H9 (cell line): ENCODE data around the gene ZMIZ1. TPM values are rescaled to one million over a fixed set of nuclear protein-coding genes. Genes with fewer than 3 reads are reported as not detected.

Source experiments
- DNase-seq: peaks from one replicate; pipeline ENCODE4 v3.0.0-alpha.2; 2017
- H2AFZ ChIP-seq: one replicate; pipeline ENCODE4 v1.6.1; 2013; ENCODE audit warnings: mild to moderate bottlenecking, low read length, control low read depth, moderate library complexity
- H2AK5ac ChIP-seq: 2 replicates; pipeline ENCODE4 v1.6.1; 2013; ENCODE audit warnings: low read length, control low read depth, mixed read lengths; ENCODE audit not compliant: insufficient read length
- H2BK120ac ChIP-seq: one replicate; pipeline ENCODE4 v1.6.1; 2013; ENCODE audit warnings: low read depth, mild to moderate bottlenecking, low read length, control low read depth, inconsistent platforms; ENCODE audit not compliant: poor library complexity, severe bottlenecking
- H2BK12ac ChIP-seq: 2 replicates; pipeline ENCODE4 v1.6.1; 2013; ENCODE audit warnings: low read length, control low read depth, mixed read lengths, low read depth; ENCODE audit not compliant: insufficient read length
- H2BK15ac ChIP-seq: 2 replicates; pipeline ENCODE4 v1.6.1; 2013; ENCODE audit warnings: low read depth, low read length, control low read depth
- H2BK20ac ChIP-seq: one replicate; pipeline ENCODE4 v1.6.1; 2013; ENCODE audit warnings: low read depth, mild to moderate bottlenecking, low read length, control low read depth, inconsistent platforms; ENCODE audit not compliant: poor library complexity, severe bottlenecking
- H2BK5ac ChIP-seq: 2 replicates; pipeline ENCODE4 v1.6.1; 2013; ENCODE audit warnings: low read length, control low read depth, mixed read lengths; ENCODE audit not compliant: insufficient read length
- H3K14ac ChIP-seq: 2 replicates; pipeline ENCODE4 v1.6.1; 2013; ENCODE audit warnings: low read length, control low read depth; ENCODE audit not compliant: insufficient read depth
- H3K18ac ChIP-seq: 2 replicates; pipeline ENCODE4 v1.6.1; 2013; ENCODE audit warnings: low read depth, mild to moderate bottlenecking, mixed read lengths, low read length, control low read depth; ENCODE audit not compliant: insufficient read length
- H3K23ac ChIP-seq: 2 replicates; pipeline ENCODE4 v1.6.1; 2013; ENCODE audit warnings: low read length, control low read depth, mixed read lengths, low read depth; ENCODE audit not compliant: insufficient read length
- H3K23me2 ChIP-seq: 2 replicates; pipeline ENCODE4 v1.6.1; 2013; ENCODE audit warnings: low read depth, mild to moderate bottlenecking, mixed read lengths, low read length, control low read depth; ENCODE audit not compliant: insufficient read length, poor library complexity, severe bottlenecking
- H3K27ac ChIP-seq: 2 replicates; pipeline ENCODE4 v1.5.1; 2013; ENCODE audit warnings: low read length, control low read depth, mixed read lengths, low read depth; ENCODE audit not compliant: insufficient read length
- H3K27me3 ChIP-seq: 2 replicates; pipeline ENCODE4 v1.6.1; 2013; ENCODE audit warnings: low read length, control low read depth, inconsistent platforms; ENCODE audit not compliant: insufficient read depth
- H3K4ac ChIP-seq: 2 replicates; pipeline ENCODE4 v1.6.1; 2013; ENCODE audit warnings: low read depth, mild to moderate bottlenecking, control low read depth, inconsistent platforms, low read length, moderate library complexity
- H3K4me1 ChIP-seq: 2 replicates; pipeline ENCODE4 v1.6.1; 2013; ENCODE audit warnings: low read length, control low read depth, inconsistent platforms; ENCODE audit not compliant: insufficient read depth
- H3K4me2 ChIP-seq: 2 replicates; pipeline ENCODE4 v1.6.1; 2013; ENCODE audit warnings: low read length, control low read depth, mixed read lengths; ENCODE audit not compliant: insufficient read length, insufficient read depth
- H3K56ac ChIP-seq: 2 replicates; pipeline ENCODE4 v1.6.1; 2013; ENCODE audit warnings: low read depth, mild to moderate bottlenecking, mixed read lengths, low read length, control low read depth; ENCODE audit not compliant: insufficient read length
- H3K79me1 ChIP-seq: 2 replicates; pipeline ENCODE4 v1.6.1; 2013; ENCODE audit warnings: low read depth, mild to moderate bottlenecking, moderate library complexity, low read length, control low read depth, inconsistent platforms; ENCODE audit not compliant: insufficient read depth, poor library complexity, severe bottlenecking
- H3K79me2 ChIP-seq: 2 replicates; pipeline ENCODE4 v1.6.1; 2013; ENCODE audit warnings: low read length, control low read depth, inconsistent platforms; ENCODE audit not compliant: insufficient read depth
- H3K9ac ChIP-seq: 2 replicates; pipeline ENCODE4 v1.6.1; 2013; ENCODE audit warnings: low read length, control low read depth, mixed read lengths; ENCODE audit not compliant: insufficient read length; ENCODE audit errors: extremely low read depth
- H3K9me3 ChIP-seq: one replicate; pipeline ENCODE4 v1.6.1; 2013; ENCODE audit warnings: low read depth, low read length, inconsistent platforms; ENCODE audit not compliant: control insufficient read depth
- H3T11ph ChIP-seq: one replicate; pipeline ENCODE4 v1.6.1; 2013; ENCODE audit warnings: mild to moderate bottlenecking, low read length, control low read depth, inconsistent platforms
- H4K20me1 ChIP-seq: one replicate; pipeline ENCODE4 v1.6.1; 2013; ENCODE audit not compliant: control insufficient read depth, insufficient read length, insufficient read depth
- H4K5ac ChIP-seq: 2 replicates; pipeline ENCODE4 v1.6.1; 2013; ENCODE audit warnings: low read depth, mild to moderate bottlenecking, mixed read lengths, low read length, control low read depth; ENCODE audit not compliant: insufficient read length
- H4K8ac ChIP-seq: replicated peaks from 2 replicates; pipeline ENCODE4 v1.6.1; 2013; ENCODE audit warnings: low read length, control low read depth, mixed read lengths, low read depth; ENCODE audit not compliant: insufficient read length
- H4K91ac ChIP-seq: 2 replicates; pipeline ENCODE4 v1.6.1; 2013; ENCODE audit warnings: low read depth, mild to moderate bottlenecking, moderate library complexity, mixed read lengths, low read length, control low read depth; ENCODE audit not compliant: insufficient read length
- H3K27ac Mint-ChIP-seq, 3 experiments: 2 replicates in 2 of 3; 3 replicates in 1 of 3; pipeline ENCODE4 v1.8.0; 2020 to 2021; ENCODE audit warnings: mixed read lengths in 3 of 3, mild to moderate bottlenecking in 1 of 3, moderate library complexity in 1 of 3
- H3K27me3 Mint-ChIP-seq: 2 replicates; pipeline ENCODE4 v1.8.0; 2021; ENCODE audit warnings: low read depth, mild to moderate bottlenecking, moderate library complexity, mixed read lengths
- H3K36me3 Mint-ChIP-seq, 3 experiments: 2 replicates in 2 of 3; 3 replicates in 1 of 3; pipeline ENCODE4 v1.8.0; 2020 to 2021; ENCODE audit warnings: low read depth in 3 of 3, mixed read lengths in 3 of 3; ENCODE audit not compliant: insufficient read depth in 1 of 3
- H3K4me1 Mint-ChIP-seq, 2 experiments: 2 replicates each; pipeline ENCODE4 v1.8.0; 2020; ENCODE audit warnings: mixed read lengths in 2 of 2
- H3K4me3 Mint-ChIP-seq, 2 experiments: 2 replicates in 1 of 2; 3 replicates in 1 of 2; pipeline ENCODE4 v1.8.0; 2020 to 2021; ENCODE audit warnings: mild to moderate bottlenecking in 2 of 2, mixed read lengths in 2 of 2, moderate library complexity in 1 of 2
- H3K9me3 Mint-ChIP-seq, 2 experiments: 2 replicates in 1 of 2; 3 replicates in 1 of 2; pipeline ENCODE4 v1.8.0; 2020; ENCODE audit warnings: mild to moderate bottlenecking in 2 of 2, mixed read lengths in 2 of 2, moderate library complexity in 1 of 2
- CTCF ChIP-seq: fragments of 200-600 bp; sonication (generic); conservative IDR thresholded peaks from 3 replicates; pipeline ENCODE4 v1.8.0; 2021; ENCODE audit warnings: antibody characterized with exemption, mild to moderate bottlenecking
- WGBS: extraction: QIAGEN DNeasy Blood & Tissue Kit; methylation state at CpG from one replicate; pipeline ENCODE4 v1.1.7; 2013; ENCODE audit warnings: missing lambda C conversion rate, low lambda C conversion rate, mixed read lengths; ENCODE audit not compliant: insufficient read length; ENCODE audit errors: extremely low coverage; 5-methylcytosine and 5-hydroxymethylcytosine counted together
- total RNA-seq: library from RNA; stranded (reverse); gene quantifications from 2 replicates; pipeline ENCODE4 v1.2.1, GENCODE V29; 2021

Gene ZMIZ1
- total RNA-seq, 1 experiment from 2014 or later = 36.9 TPM

GRCh38 chr10:79184657-79185056 is 115.9 kb downstream of the ZMIZ1 start:
- H3K23me2 ChIP-seq = no peaks in the 10 kb centered on the region
- no peak overlapping the region for H3K9ac ChIP-seq
- no peak for DNase-seq
- no peak overlapping the region for H2BK12ac ChIP-seq
- H3K27me3 ChIP-seq = no peaks in the 10 kb centered on the region
- H2BK20ac ChIP-seq = no peak overlapping the region
- no peak overlapping the region for H3T11ph ChIP-seq
- no peak overlapping the region for H2AFZ ChIP-seq
- no peak overlapping the region for H3K14ac ChIP-seq
- H3K4me1 ChIP-seq = peaks cover 5% of the 10 kb centered on the region; the same call in 1 of the 2 replicates
- H3K79me2 ChIP-seq = no peaks in the 10 kb centered on the region
- no peak overlapping the region for H3K56ac ChIP-seq
- H3K4me2 ChIP-seq = no peak overlapping the region
- TF ChIP-seq CTCF = no peak
- no peak overlapping the region for H4K5ac ChIP-seq
- H2BK15ac ChIP-seq = no peak overlapping the region
- H2BK5ac ChIP-seq = no peak overlapping the region
- Mint-ChIP-seq H3K27ac (peak overlapping the region in 2 of 3 experiments; percentile 14 to 72; a peak in 3 of 7 replicates), H3K36me3 (peaks cover 0 to 7% (median 2%) of the 10 kb centered on the region in 3 experiments; a peak in 4 of 7 replicates), H3K4me1 (peaks cover 38 to 64% of the 10 kb centered on the region in 2 experiments), H3K27me3 (no peaks in the 10 kb centered on the region), H3K9me3 (no peaks in the 10 kb centered on the region), H3K4me3 (no peak overlapping the region; a peak in 1 of 5 replicates)
- WGBS = no CpG with 5 or more reads among the region's 6 CpGs
- no peak overlapping the region for H3K27ac ChIP-seq
- peaks cover 2% of the 10 kb centered on the region for H4K20me1 ChIP-seq
- H3K4ac ChIP-seq = no peak overlapping the region
- no peaks in the 10 kb centered on the region for H3K79me1 ChIP-seq
- H3K23ac ChIP-seq = no peak overlapping the region
- no peaks in the 10 kb centered on the region for H3K9me3 ChIP-seq
- H3K18ac ChIP-seq = no peak overlapping the region
- H2BK120ac ChIP-seq = no peak overlapping the region
- H4K91ac ChIP-seq = no peak overlapping the region
- H4K8ac ChIP-seq = no peak overlapping the region
- no peak overlapping the region for H2AK5ac ChIP-seq
